ENCODE results near the gene DHCR7.

Gene DHCR7

GRCh38 chr11:71440021-71440755 is 8.0 kb downstream of the DHCR7 start:
- Histone ChIP-seq H3K9me3 (ENCODE audit: control insufficient read depth, low read length) (no peaks in the 10 kb centered on the region), H3K9ac (ENCODE audit: low read length) (no peak overlapping the region), H3K4me1 (ENCODE audit: control insufficient read depth, insufficient read depth, low read length) (no peaks in the 10 kb centered on the region), H3K4me3 (ENCODE audit: low read length) (no peak overlapping the region), H3K36me3 (ENCODE audit: control insufficient read depth, insufficient read depth, low read length) (peaks cover 16% of the 10 kb centered on the region), H3K27me3 (ENCODE audit: control insufficient read depth, insufficient read depth, low read length) (no peaks in the 10 kb centered on the region)

GRCh38 chr11:71438650-71439049 is 9.5 kb downstream of the DHCR7 start:
- Histone ChIP-seq H3K9me3 (ENCODE audit: control insufficient read depth, low read length) (no peaks in the 10 kb centered on the region), H3K36me3 (ENCODE audit: control insufficient read depth, insufficient read depth, low read length) (peaks cover 10% of the 10 kb centered on the region), H3K9ac (ENCODE audit: low read length) (no peak overlapping the region), H3K4me3 (ENCODE audit: low read length) (no peak overlapping the region), H3K4me1 (ENCODE audit: control insufficient read depth, insufficient read depth, low read length) (peaks cover 6% of the 10 kb centered on the region), H3K27me3 (ENCODE audit: control insufficient read depth, insufficient read depth, low read length) (no peaks in the 10 kb centered on the region)

GRCh38 chr11:71437879-71438278 is 10.3 kb downstream of the DHCR7 start:
- no peaks in the 10 kb centered on the region for H3K27me3 ChIP-seq (ENCODE audit: control insufficient read depth, insufficient read depth, low read length)
- peaks cover 14% of the 10 kb centered on the region for H3K4me1 ChIP-seq (ENCODE audit: control insufficient read depth, insufficient read depth, low read length)
- H3K9me3 ChIP-seq (ENCODE audit: control insufficient read depth, low read length) = no peaks in the 10 kb centered on the region
- no peak overlapping the region for H3K9ac ChIP-seq (ENCODE audit: low read length)
- H3K4me3 ChIP-seq (ENCODE audit: low read length) = no peak overlapping the region
- H3K36me3 ChIP-seq (ENCODE audit: control insufficient read depth, insufficient read depth, low read length) = peaks cover 5% of the 10 kb centered on the region

GRCh38 chr11:71437399-71437798 is 10.8 kb downstream of the DHCR7 start:
- Histone ChIP-seq H3K4me1 (ENCODE audit: control insufficient read depth, insufficient read depth, low read length) (peaks cover 18% of the 10 kb centered on the region), H3K9me3 (ENCODE audit: control insufficient read depth, low read length) (no peaks in the 10 kb centered on the region), H3K4me3 (ENCODE audit: low read length) (no peak overlapping the region), H3K36me3 (ENCODE audit: control insufficient read depth, insufficient read depth, low read length) (peaks cover 5% of the 10 kb centered on the region), H3K27me3 (ENCODE audit: control insufficient read depth, insufficient read depth, low read length) (no peaks in the 10 kb centered on the region), H3K9ac (ENCODE audit: low read length) (no peak overlapping the region)

GRCh38 chr11:71436861-71437260 is 11.3 kb downstream of the DHCR7 start:
- Histone ChIP-seq H3K4me1 (ENCODE audit: control insufficient read depth, insufficient read depth, low read length) (peaks cover 18% of the 10 kb centered on the region), H3K9ac (ENCODE audit: low read length) (no peak overlapping the region), H3K27me3 (ENCODE audit: control insufficient read depth, insufficient read depth, low read length) (no peaks in the 10 kb centered on the region), H3K4me3 (ENCODE audit: low read length) (no peak overlapping the region), H3K36me3 (ENCODE audit: control insufficient read depth, insufficient read depth, low read length) (peaks cover 5% of the 10 kb centered on the region), H3K9me3 (ENCODE audit: control insufficient read depth, low read length) (no peaks in the 10 kb centered on the region)

GRCh38 chr11:71435278-71435951 is 12.8 kb downstream of the DHCR7 start:
- Histone ChIP-seq H3K9ac (ENCODE audit: low read length) (no peak overlapping the region), H3K9me3 (ENCODE audit: control insufficient read depth, low read length) (no peaks in the 10 kb centered on the region), H3K36me3 (ENCODE audit: control insufficient read depth, insufficient read depth, low read length) (peaks cover 5% of the 10 kb centered on the region), H3K4me1 (ENCODE audit: control insufficient read depth, insufficient read depth, low read length) (peaks cover 18% of the 10 kb centered on the region), H3K4me3 (ENCODE audit: low read length) (no peak overlapping the region), H3K27me3 (ENCODE audit: control insufficient read depth, insufficient read depth, low read length) (no peaks in the 10 kb centered on the region)

- H3K4me1 ChIP-seq (ENCODE audit: control insufficient read depth, insufficient read depth, low read length) = peaks cover 20% of the 10 kb centered on the region
- no peaks in the 10 kb centered on the region for H3K36me3 ChIP-seq (ENCODE audit: control insufficient read depth, insufficient read depth, low read length)
- H3K27me3 ChIP-seq (ENCODE audit: control insufficient read depth, insufficient read depth, low read length) = no peaks in the 10 kb centered on the region
- H3K9me3 ChIP-seq (ENCODE audit: control insufficient read depth, low read length) = no peaks in the 10 kb centered on the region
- H3K4me3 ChIP-seq (ENCODE audit: low read length) = no peak overlapping the region
- no peak overlapping the region for H3K9ac ChIP-seq (ENCODE audit: low read length)
These were observed 13.5 kb downstream of the DHCR7 start for GRCh38 chr11:71434576-71435130.

GRCh38 chr11:71433648-71434450 is 14.3 kb downstream of the DHCR7 start:
- H3K4me3 ChIP-seq (ENCODE audit: low read length) = no peak overlapping the region
- H3K4me1 ChIP-seq (ENCODE audit: control insufficient read depth, insufficient read depth, low read length) = peaks cover 28% of the 10 kb centered on the region
- no peaks in the 10 kb centered on the region for H3K9me3 ChIP-seq (ENCODE audit: control insufficient read depth, low read length)
- H3K27me3 ChIP-seq (ENCODE audit: control insufficient read depth, insufficient read depth, low read length) = no peaks in the 10 kb centered on the region
- peak overlapping the region; percentile 4 for H3K9ac ChIP-seq (ENCODE audit: low read length)
- H3K36me3 ChIP-seq (ENCODE audit: control insufficient read depth, insufficient read depth, low read length) = no peaks in the 10 kb centered on the region

- no peaks in the 10 kb centered on the region for H3K36me3 ChIP-seq (ENCODE audit: control insufficient read depth, insufficient read depth, low read length)
- H3K27me3 ChIP-seq (ENCODE audit: control insufficient read depth, insufficient read depth, low read length) = no peaks in the 10 kb centered on the region
- peaks cover 34% of the 10 kb centered on the region for H3K4me1 ChIP-seq (ENCODE audit: control insufficient read depth, insufficient read depth, low read length)
- H3K4me3 ChIP-seq (ENCODE audit: low read length) = no peak overlapping the region
- no peaks in the 10 kb centered on the region for H3K9me3 ChIP-seq (ENCODE audit: control insufficient read depth, low read length)
- H3K9ac ChIP-seq (ENCODE audit: low read length) = peak overlapping the region; percentile 4
These were observed 15.2 kb downstream of the DHCR7 start for GRCh38 chr11:71432761-71433647.

GRCh38 chr11:71431271-71431670 is 16.9 kb downstream of the DHCR7 start:
- Histone ChIP-seq H3K9me3 (ENCODE audit: control insufficient read depth, low read length) (no peaks in the 10 kb centered on the region), H3K27me3 (ENCODE audit: control insufficient read depth, insufficient read depth, low read length) (no peaks in the 10 kb centered on the region), H3K36me3 (ENCODE audit: control insufficient read depth, insufficient read depth, low read length) (no peaks in the 10 kb centered on the region), H3K4me3 (ENCODE audit: low read length) (no peak overlapping the region), H3K4me1 (ENCODE audit: control insufficient read depth, insufficient read depth, low read length) (peaks cover 34% of the 10 kb centered on the region), H3K9ac (ENCODE audit: low read length) (no peak overlapping the region)

- no peaks in the 10 kb centered on the region for H3K27me3 ChIP-seq (ENCODE audit: control insufficient read depth, insufficient read depth, low read length)
- no peaks in the 10 kb centered on the region for H3K36me3 ChIP-seq (ENCODE audit: control insufficient read depth, insufficient read depth, low read length)
- H3K9ac ChIP-seq (ENCODE audit: low read length) = no peak overlapping the region
These were observed 18.0 kb downstream of the DHCR7 start for GRCh38 chr11:71430166-71430565.

More at GRCh38 chr11:71430166-71430565, 18.0 kb downstream of the DHCR7 start:
- Histone ChIP-seq H3K9me3 (ENCODE audit: control insufficient read depth, low read length) (no peaks in the 10 kb centered on the region), H3K4me3 (ENCODE audit: low read length) (no peak overlapping the region), H3K4me1 (ENCODE audit: control insufficient read depth, insufficient read depth, low read length) (peaks cover 40% of the 10 kb centered on the region)
